Stomach (tissue), 4 donors: ENCODE data around the gene SYNE2.

Experiments
- CTCF ChIP-seq, 7 experiments: fragments of 450-650 bp in 4 of 7; fragments of 200-600 bp in 3 of 7; sonication (generic) in 3 of 7; IDR thresholded peaks; one replicate each; pipeline ENCODE4 v1.5.1; 2016 to 2019; ENCODE audit warnings: antibody characterized with exemption in 7 of 7, control low read depth in 2 of 7, mild to moderate bottlenecking in 1 of 7
- EP300 ChIP-seq: sonication (generic); formaldehyde crosslinking; IDR thresholded peaks from one replicate; pipeline ENCODE4 v1.6.1; 2017; ENCODE audit warnings: antibody characterized with exemption
- POLR2A ChIP-seq, 4 donors: fragments of 450-650 bp; IDR thresholded peaks; one replicate each; pipeline ENCODE4 v1.6.1; 2016; ENCODE audit warnings: antibody characterized with exemption in 4 of 4, control low read depth in 2 of 4, mild to moderate bottlenecking in 1 of 4, moderate library complexity in 1 of 4
- POLR2AphosphoS5 ChIP-seq, 3 donors: sonication (generic); formaldehyde crosslinking; IDR thresholded peaks; one replicate each; pipeline ENCODE4 v1.6.1; 2016; ENCODE audit warnings: antibody characterized with exemption in 3 of 3

- no peak for TF ChIP-seq POLR2AphosphoS5 (IDR thresholded peaks at IDR 0.05)
- TF ChIP-seq POLR2A (IDR thresholded peaks at IDR 0.05) = no peak
- TF ChIP-seq CTCF (IDR thresholded peaks at IDR 0.05) = no peak
- no peak for TF ChIP-seq EP300
Measured at GRCh38 chr14:63939006-63939270, 86.1 kb downstream of the SYNE2 start.
